SK-N-SH (cell line): ENCODE data around the gene ERC2. TPM values are rescaled to one million over a fixed set of nuclear protein-coding genes. Genes with fewer than 3 reads are reported as not detected.

Experiments
- CTCF ChIA-PET: fragments of 300-600, 350-600 bp; formaldehyde crosslinking; extraction: SDS; loops from one replicate; lab custom pipeline; 2021; lab: Yijun Ruan, JAX
- POLR2A ChIA-PET: fragments of 350-600 bp; sonication (Branson Sonifier 250); formaldehyde crosslinking; extraction: SDS; loops from one replicate; lab custom pipeline; 2020; ENCODE audit warnings: antibody characterized with exemption, inconsistent platforms; lab: Yijun Ruan, JAX
- DNase-seq: peaks from one replicate; pipeline ENCODE4 v3.0.0; 2012
- H2AFZ ChIP-seq: fragments of 200-600 bp; sonication (generic); 2 replicates; pipeline ENCODE4 v1.8.1; 2016; ENCODE audit warnings: antibody characterized with exemption, mild to moderate bottlenecking, low read depth
- H3F3A ChIP-seq: fragments of 200-600 bp; sonication (generic); replicated peaks from 2 replicates; pipeline ENCODE3; 2016; ENCODE audit warnings: antibody characterized with exemption, mild to moderate bottlenecking; ENCODE audit not compliant: insufficient read depth
- H3K27ac ChIP-seq, 2 experiments: fragments of 200-500 bp in 1 of 2; fragments of 200-600 bp in 1 of 2; sonication (Bioruptor generic) in 1 of 2; sonication (generic), shearing (Covaris generic) in 1 of 2; 2 replicates each; pipeline versions ENCODE4 v1.5.1 to v1.6.1; 2014 to 2016; ENCODE audit warnings: low read depth in 2 of 2, inconsistent platforms in 1 of 2, low read length in 1 of 2, mild to moderate bottlenecking in 1 of 2, mixed read lengths in 1 of 2
- H3K27me3 ChIP-seq: fragments of 200-600 bp; sonication (generic), shearing (Covaris generic); 2 replicates; pipeline ENCODE4 v1.6.1; 2016; ENCODE audit warnings: mixed run types; ENCODE audit not compliant: insufficient read depth
- H3K36me3 ChIP-seq, 2 experiments: fragments of 200-500 bp in 1 of 2; fragments of 200-600 bp in 1 of 2; sonication (Bioruptor generic) in 1 of 2; sonication (generic) in 1 of 2; replicated peaks in 1 of 2; 2 replicates each; pipeline versions ENCODE3 to v1.5.1; 2014 to 2016; ENCODE audit warnings: low read length in 1 of 2, mild to moderate bottlenecking in 1 of 2; ENCODE audit not compliant: insufficient read depth in 2 of 2, control insufficient read depth in 1 of 2
- H3K4me1 ChIP-seq, 2 experiments: fragments of 200-500 bp in 1 of 2; fragments of 200-600 bp in 1 of 2; sonication (Bioruptor generic) in 1 of 2; sonication (generic), shearing (Covaris generic) in 1 of 2; 2 replicates each; pipeline versions ENCODE4 v1.5.1 to v1.6.1; 2014 to 2016; ENCODE audit warnings: low read depth in 1 of 2, low read length in 1 of 2, mixed run types in 1 of 2; ENCODE audit not compliant: insufficient read depth in 2 of 2, control insufficient read depth in 1 of 2
- H3K4me2 ChIP-seq: fragments of 200-600 bp; sonication (generic), shearing (Covaris generic); 2 replicates; pipeline ENCODE4 v1.6.1; 2017; ENCODE audit warnings: mixed run types
- H3K4me3 ChIP-seq, 2 experiments: fragments of 200-500 bp in 1 of 2; fragments of 200-600 bp in 1 of 2; sonication (Bioruptor generic) in 1 of 2; sonication (generic), shearing (Covaris generic) in 1 of 2; 2 replicates each; pipeline versions ENCODE4 v1.5.1 to v1.8.1; 2014 to 2016; ENCODE audit warnings: low read depth in 2 of 2, inconsistent platforms in 1 of 2, low read length in 1 of 2, mild to moderate bottlenecking in 1 of 2, mixed read lengths in 1 of 2, moderate library complexity in 1 of 2
- H3K79me2 ChIP-seq: fragments of 200-600 bp; sonication (generic); 2 replicates; pipeline ENCODE4 v1.8.1; 2017; ENCODE audit warnings: mild to moderate bottlenecking; ENCODE audit not compliant: insufficient read depth
- H3K9ac ChIP-seq: fragments of 200-600 bp; sonication (generic); 2 replicates; pipeline ENCODE4 v1.6.1; 2017; ENCODE audit warnings: mixed run types
- H3K9me2 ChIP-seq: fragments of 200-600 bp; sonication (generic); 2 replicates; pipeline ENCODE4 v1.6.1; 2017; ENCODE audit warnings: mixed run types
- H3K9me3 ChIP-seq: fragments of 200-600 bp; sonication (generic); 2 replicates; pipeline ENCODE4 v1.6.1; 2017; ENCODE audit warnings: mixed run types, mild to moderate bottlenecking, moderate library complexity
- H4K20me1 ChIP-seq: fragments of 200-600 bp; sonication (generic); 2 replicates; pipeline ENCODE4 v1.6.1; 2017; ENCODE audit warnings: mild to moderate bottlenecking, mixed run types; ENCODE audit not compliant: insufficient read depth
- CHD2 ChIP-seq: fragments of 150-350 bp; IDR thresholded peaks from 2 replicates; pipeline ENCODE4 v1.6.1; 2018; ENCODE audit warnings: low read length; ENCODE audit not compliant: partially characterized antibody
- ELF1 ChIP-seq: IDR thresholded peaks from 2 replicates; pipeline ENCODE4 v1.4.0; 2012
- EZH2phosphoT487 ChIP-seq: fragments of 200-600 bp; sonication (generic); IDR thresholded peaks from 2 replicates; pipeline ENCODE4 v1.6.1; 2017; ENCODE audit warnings: low read depth, mixed run types, mild to moderate bottlenecking, antibody characterized with exemption, moderate library complexity, borderline replicate concordance
- FOXJ3 ChIP-seq: sonication (generic); formaldehyde crosslinking; IDR thresholded peaks from 2 replicates; pipeline ENCODE4 v1.5.1; 2020; ENCODE audit warnings: mild to moderate bottlenecking, missing genetic modification reagents
- FOXM1 ChIP-seq: IDR thresholded peaks from 2 replicates; pipeline ENCODE4 v1.4.0; 2012; ENCODE audit warnings: low read depth, mild to moderate bottlenecking
- GATA2 ChIP-seq: sonication (generic); formaldehyde crosslinking; IDR thresholded peaks from 2 replicates; pipeline ENCODE4 v1.5.0; 2020; ENCODE audit warnings: mild to moderate bottlenecking, missing genetic modification reagents
- IRF3 ChIP-seq: fragments of 150-350 bp; IDR thresholded peaks from 2 replicates; pipeline ENCODE4 v1.6.1; 2016; ENCODE audit warnings: mild to moderate bottlenecking, low read depth, low read length
- MEF2A ChIP-seq: IDR thresholded peaks from 2 replicates; pipeline ENCODE4 v1.4.0; 2012; ENCODE audit warnings: low read depth, borderline replicate concordance
- MXI1 ChIP-seq: IDR thresholded peaks from 2 replicates; pipeline ENCODE4 v1.6.1; 2012; ENCODE audit warnings: mild to moderate bottlenecking, low read depth, low read length, improper control_type of control experiment
- RAD21 ChIP-seq: IDR thresholded peaks from 2 replicates; pipeline ENCODE4 v1.6.1; 2012; ENCODE audit warnings: mild to moderate bottlenecking, low read length
- RCOR1 ChIP-seq: fragments of 150-350 bp; IDR thresholded peaks from 2 replicates; pipeline ENCODE4 v1.6.1; 2017; ENCODE audit warnings: antibody characterized with exemption, low read length
- SIN3A ChIP-seq: IDR thresholded peaks from 2 replicates; pipeline ENCODE4 v1.6.1; 2012; ENCODE audit warnings: low read depth, mild to moderate bottlenecking, low read length, moderate library complexity, borderline replicate concordance
- TEAD4 ChIP-seq: IDR thresholded peaks from 2 replicates; pipeline ENCODE4 v1.4.0; 2012; ENCODE audit warnings: mild to moderate bottlenecking, borderline replicate concordance; ENCODE audit not compliant: insufficient read depth
- USF1 ChIP-seq: IDR thresholded peaks from 2 replicates; pipeline ENCODE4 v1.4.0; 2012; ENCODE audit warnings: low read depth, borderline replicate concordance
- WGBS: methylation state at CpG from one replicate; pipeline ENCODE4 v1.1.6; 2017; ENCODE audit warnings: low lambda C conversion rate; 5-methylcytosine and 5-hydroxymethylcytosine counted together
- polyA plus RNA-seq, 3 experiments: library from polyadenylated mRNA; depleted of rRNA; stranded (reverse); fragments of >200 nt; gene quantifications; 2 replicates each; pipeline ENCODE4 v1.2.3, GENCODE V29; 2012
- TF ChIP-seq, protein P1 (sequence below): IDR thresholded peaks from 2 replicates; pipeline ENCODE4; 2012
- TF ChIP-seq, protein P2 (sequence below): fragments of 150-350 bp; IDR thresholded peaks from 2 replicates; pipeline ENCODE4 v1.6.1; 2017; ENCODE audit warnings: antibody characterized with exemption, low read length, low read depth, borderline replicate concordance

Gene ERC2
- polyA plus RNA-seq, 1 of the 3 experiments (the other 2 are of a cell fraction), result 1.6 TPM

DNA sequence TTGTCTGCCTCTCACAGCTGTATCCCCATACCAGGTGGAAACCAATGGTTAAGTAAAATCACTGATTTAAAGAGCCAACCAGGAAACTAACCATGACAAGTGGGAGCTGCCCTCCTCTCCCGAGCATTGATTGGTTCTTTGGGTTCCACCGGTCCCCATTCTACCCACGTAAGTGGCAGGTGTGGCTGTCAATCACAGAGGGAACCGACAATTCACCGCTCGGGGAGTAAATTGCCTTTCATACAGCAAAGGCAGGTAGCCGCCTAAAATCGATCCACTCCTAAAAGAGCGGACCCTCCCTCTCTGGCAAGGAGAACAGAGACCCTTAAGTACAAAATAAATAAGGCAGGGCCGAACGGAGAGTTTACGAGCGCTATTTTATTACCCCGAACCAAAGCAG, 1.2 kb downstream of the ERC2 start:
- Histone ChIP-seq H3F3A (peaks cover 7% of the 10 kb centered on the region), H3K36me3 (no peaks in the 10 kb centered on the region), H3K27me3 (no peaks in the 10 kb centered on the region), H3K9me3 (no peaks in the 10 kb centered on the region), H2AFZ (peak overlapping the region; percentile 88; the same call in 1 of the 2 replicates), H3K9ac (peak overlapping the region; percentile 27; the same call in 1 of the 2 replicates), H3K79me2 (no peaks in the 10 kb centered on the region), H3K4me3 (peak overlapping the region; percentile 64 to 65), H3K4me1 (no peaks in the 10 kb centered on the region; a peak in 1 of 4 replicates), H3K4me2 (peak overlapping the region; percentile 96), H4K20me1 (no peaks in the 10 kb centered on the region), H3K27ac (no peak overlapping the region)
- CTCF ChIA-PET, result interaction anchor here (0.7 to 3.9 kb wide), 7 partner anchors 12 to 1637 kb away, joined by 3 to 27 read pairs (median 4); no protein-coding TSS in a partner anchor
- peak; percentile 89 for DNase-seq
- under 1% methylated on average over 14 of the region's 14 CpGs for WGBS
- POLR2A ChIA-PET, result no interaction called here
- TF ChIP-seq, protein P1, sequence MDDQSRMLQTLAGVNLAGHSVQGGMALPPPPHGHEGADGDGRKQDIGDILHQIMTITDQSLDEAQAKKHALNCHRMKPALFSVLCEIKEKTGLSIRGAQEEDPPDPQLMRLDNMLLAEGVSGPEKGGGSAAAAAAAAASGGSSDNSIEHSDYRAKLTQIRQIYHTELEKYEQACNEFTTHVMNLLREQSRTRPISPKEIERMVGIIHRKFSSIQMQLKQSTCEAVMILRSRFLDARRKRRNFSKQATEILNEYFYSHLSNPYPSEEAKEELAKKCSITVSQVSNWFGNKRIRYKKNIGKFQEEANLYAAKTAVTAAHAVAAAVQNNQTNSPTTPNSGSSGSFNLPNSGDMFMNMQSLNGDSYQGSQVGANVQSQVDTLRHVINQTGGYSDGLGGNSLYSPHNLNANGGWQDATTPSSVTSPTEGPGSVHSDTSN, result peak; percentile 99
- TF ChIP-seq ELF1 (0 out of 2 replicates have a peak, but pooled peaks have one; percentile 28), CHD2 (peak; percentile 70), TEAD4 (no peak), IRF3 (peak; percentile 59)
- TF ChIP-seq, all 33 proteins: peak for 4
- H3K9me2 ChIP-seq, result no peaks in the 10 kb centered on the region

DNA sequence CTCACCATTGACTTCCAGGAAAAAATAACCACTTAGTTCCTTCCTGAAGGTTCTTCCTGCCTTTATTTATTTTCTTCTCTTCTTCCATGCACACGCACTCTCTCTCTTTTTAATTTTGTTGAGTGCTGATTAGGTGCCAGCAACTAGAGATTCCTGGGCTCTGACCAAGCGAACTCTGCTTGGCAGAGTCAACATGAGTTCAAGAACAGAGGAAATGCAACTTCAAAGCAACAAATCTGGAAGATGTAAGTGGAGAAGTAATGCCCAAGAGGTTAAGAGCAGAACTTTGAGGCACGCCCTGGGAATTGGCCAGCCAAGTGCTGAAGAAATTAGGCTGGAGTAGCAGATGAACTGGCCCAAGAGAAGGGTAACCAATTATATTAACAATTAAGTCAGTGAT, 8.5 kb downstream of the ERC2 start:
- no peak for DNase-seq
- Histone ChIP-seq H3F3A (no peaks in the 10 kb centered on the region), H3K79me2 (no peaks in the 10 kb centered on the region), H4K20me1 (no peaks in the 10 kb centered on the region)
- TF ChIP-seq EZH2phosphoT487 (no peak), FOXJ3 (CRISPR knock-in tag) (no peak)
- TF ChIP-seq, all 33 proteins: peak for 0
- Histone ChIP-seq H2AFZ (no peak overlapping the region), H3K9me2 (no peaks in the 10 kb centered on the region), H3K4me2 (no peak overlapping the region), H3K27ac (no peak overlapping the region), H3K27me3 (no peaks in the 10 kb centered on the region), H3K4me1 (no peaks in the 10 kb centered on the region), H3K36me3 (no peaks in the 10 kb centered on the region), H3K4me3 (no peak overlapping the region), H3K9ac (no peak overlapping the region), H3K9me3 (no peaks in the 10 kb centered on the region)
- WGBS, result 63% methylated on average over 3 of the region's 3 CpGs
- POLR2A ChIA-PET, result no interaction called here
- CTCF ChIA-PET, result interaction anchor here (1.2 to 3.1 kb wide), 4 partner anchors 9 to 119 kb away, joined by 3 to 18 read pairs (median 6); partner anchors contain the start of gene ERC2

DNA sequence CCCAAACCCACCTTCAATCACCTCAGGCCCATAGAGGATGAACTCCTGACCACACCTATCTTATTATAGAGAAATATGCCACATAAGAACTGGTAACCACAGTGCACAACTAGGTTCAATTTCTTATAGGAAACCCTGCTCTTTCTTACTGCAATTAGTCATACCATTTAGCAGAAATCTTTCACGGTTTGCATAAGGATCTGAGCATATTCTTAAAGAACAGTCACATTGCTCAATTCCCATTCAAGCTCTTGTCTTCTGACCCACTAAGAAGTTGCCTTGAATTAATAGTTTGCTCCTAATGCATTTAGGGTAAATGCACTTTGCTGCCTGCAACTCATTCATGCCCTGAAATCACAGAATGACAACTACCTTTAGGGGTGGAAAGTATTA, 9.2 kb downstream of the ERC2 start:
- H3K79me2 ChIP-seq, result no peaks in the 10 kb centered on the region
- no peaks in the 10 kb centered on the region for H3K4me1 ChIP-seq
- H4K20me1 ChIP-seq, result no peaks in the 10 kb centered on the region
- TF ChIP-seq RAD21 (no peak), RCOR1 (no peak), FOXM1 (no peak), MEF2A (no peak), USF1 (no peak), GATA2 (CRISPR knock-in tag) (no peak), SIN3A (no peak), MXI1 (no peak), FOXJ3 (CRISPR knock-in tag) (no peak)
- TF ChIP-seq, protein P2, sequence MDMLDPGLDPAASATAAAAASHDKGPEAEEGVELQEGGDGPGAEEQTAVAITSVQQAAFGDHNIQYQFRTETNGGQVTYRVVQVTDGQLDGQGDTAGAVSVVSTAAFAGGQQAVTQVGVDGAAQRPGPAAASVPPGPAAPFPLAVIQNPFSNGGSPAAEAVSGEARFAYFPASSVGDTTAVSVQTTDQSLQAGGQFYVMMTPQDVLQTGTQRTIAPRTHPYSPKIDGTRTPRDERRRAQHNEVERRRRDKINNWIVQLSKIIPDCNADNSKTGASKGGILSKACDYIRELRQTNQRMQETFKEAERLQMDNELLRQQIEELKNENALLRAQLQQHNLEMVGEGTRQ, result no peak
- no peak overlapping the region for H3K4me3 ChIP-seq
- no peak overlapping the region for H2AFZ ChIP-seq
- ChIA-PET POLR2A (no interaction called here), CTCF (interaction anchor here (1.8 to 3.1 kb wide), 3 partner anchors 9 to 118 kb away, joined by 5 to 18 read pairs (median 8); partner anchors contain the start of gene ERC2)
- H3K27ac ChIP-seq, result no peak overlapping the region
- H3K4me2 ChIP-seq, result no peak overlapping the region
- no peaks in the 10 kb centered on the region for H3K36me3 ChIP-seq
- no peak overlapping the region for H3K9ac ChIP-seq
- no peaks in the 10 kb centered on the region for H3K9me2 ChIP-seq
- no peaks in the 10 kb centered on the region for H3K27me3 ChIP-seq
- no peaks in the 10 kb centered on the region for H3F3A ChIP-seq
- no peaks in the 10 kb centered on the region for H3K9me3 ChIP-seq
- WGBS, result 41% methylated on average over 1 of the region's 1 CpG
- no peak for DNase-seq
